Measurements from ENCODE around the gene EVC.

DNA sequence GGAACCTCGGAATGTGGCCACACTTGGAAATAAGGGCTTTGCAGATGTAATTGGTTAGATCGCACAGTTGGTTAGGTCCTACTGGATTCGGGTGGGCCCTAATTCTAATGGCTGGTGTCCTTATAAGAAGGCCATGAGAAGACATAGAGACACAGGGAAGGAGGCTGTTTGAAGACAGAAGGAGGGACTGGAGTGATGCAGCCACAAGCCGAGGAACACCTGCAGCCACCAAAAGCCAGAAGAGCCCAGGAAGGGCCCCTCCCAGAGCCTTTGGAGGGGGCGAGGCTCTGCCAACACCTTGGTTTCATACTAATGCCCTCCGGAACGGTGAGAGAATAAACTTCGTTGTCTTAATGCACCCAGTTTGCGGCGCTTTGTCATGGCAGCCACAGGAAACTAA lies 47.0 kb downstream of the EVC start:
- TF ChIP-seq, protein P1, sequence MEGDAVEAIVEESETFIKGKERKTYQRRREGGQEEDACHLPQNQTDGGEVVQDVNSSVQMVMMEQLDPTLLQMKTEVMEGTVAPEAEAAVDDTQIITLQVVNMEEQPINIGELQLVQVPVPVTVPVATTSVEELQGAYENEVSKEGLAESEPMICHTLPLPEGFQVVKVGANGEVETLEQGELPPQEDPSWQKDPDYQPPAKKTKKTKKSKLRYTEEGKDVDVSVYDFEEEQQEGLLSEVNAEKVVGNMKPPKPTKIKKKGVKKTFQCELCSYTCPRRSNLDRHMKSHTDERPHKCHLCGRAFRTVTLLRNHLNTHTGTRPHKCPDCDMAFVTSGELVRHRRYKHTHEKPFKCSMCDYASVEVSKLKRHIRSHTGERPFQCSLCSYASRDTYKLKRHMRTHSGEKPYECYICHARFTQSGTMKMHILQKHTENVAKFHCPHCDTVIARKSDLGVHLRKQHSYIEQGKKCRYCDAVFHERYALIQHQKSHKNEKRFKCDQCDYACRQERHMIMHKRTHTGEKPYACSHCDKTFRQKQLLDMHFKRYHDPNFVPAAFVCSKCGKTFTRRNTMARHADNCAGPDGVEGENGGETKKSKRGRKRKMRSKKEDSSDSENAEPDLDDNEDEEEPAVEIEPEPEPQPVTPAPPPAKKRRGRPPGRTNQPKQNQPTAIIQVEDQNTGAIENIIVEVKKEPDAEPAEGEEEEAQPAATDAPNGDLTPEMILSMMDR (IDR thresholded peaks at IDR 0.05; ENCODE audit: borderline replicate concordance, extremely low read depth, low read length, poor library complexity, severe bottlenecking), result no peak
- no peak for TF ChIP-seq EZH2 (IDR thresholded peaks at IDR 0.05; ENCODE audit: borderline replicate concordance, low read depth, low read length, severe bottlenecking)
